GM21367 (cell line): ENCODE results near the gene TUBGCP3.
"Not testable (repeated sequence)": the region's sequence is repeated elsewhere in the genome, so short reads cannot be mapped to it uniquely, and the experiment has no call there.

Experiments used
- ATAC-seq: cut with Tn5 transposase; IDR thresholded peaks from one replicate; pipeline ENCODE4 v1.9.1; 2021; ENCODE audit not compliant: unreplicated experiment

TUBGCP3 gene

DNA sequence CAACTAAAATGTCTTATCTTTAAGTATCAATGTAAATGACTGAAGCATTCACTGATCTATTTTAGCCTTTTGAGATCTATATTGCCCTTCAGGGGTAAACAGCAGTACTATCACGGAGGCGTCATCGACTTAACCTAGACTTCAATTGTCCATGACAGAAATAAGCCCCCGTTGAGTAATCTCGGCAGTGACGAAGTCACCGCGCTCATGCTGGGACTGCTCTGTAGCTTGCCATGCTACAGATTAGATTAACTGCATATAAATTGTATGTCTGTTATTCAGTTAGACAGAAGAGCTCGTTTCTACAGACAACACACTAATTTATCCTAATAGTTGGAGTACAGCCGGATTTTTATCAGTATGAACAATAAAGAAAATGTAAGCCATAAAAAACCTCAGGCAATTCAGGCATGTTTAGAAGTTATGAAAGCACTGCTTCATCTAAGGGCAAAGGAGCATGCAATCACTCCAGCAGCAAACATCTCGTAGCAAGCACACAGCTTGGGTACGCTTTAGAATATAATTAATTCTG lies 56.6 kb downstream of the TUBGCP3 start:
- no peak for ATAC-seq

GRCh38 chr13:112530861-112531260 lies 57.1 kb downstream of the TUBGCP3 start:
- ATAC-seq = no peak

- no peak for ATAC-seq
These were observed 58.7 kb downstream of the TUBGCP3 start for GRCh38 chr13:112529216-112529615.

DNA sequence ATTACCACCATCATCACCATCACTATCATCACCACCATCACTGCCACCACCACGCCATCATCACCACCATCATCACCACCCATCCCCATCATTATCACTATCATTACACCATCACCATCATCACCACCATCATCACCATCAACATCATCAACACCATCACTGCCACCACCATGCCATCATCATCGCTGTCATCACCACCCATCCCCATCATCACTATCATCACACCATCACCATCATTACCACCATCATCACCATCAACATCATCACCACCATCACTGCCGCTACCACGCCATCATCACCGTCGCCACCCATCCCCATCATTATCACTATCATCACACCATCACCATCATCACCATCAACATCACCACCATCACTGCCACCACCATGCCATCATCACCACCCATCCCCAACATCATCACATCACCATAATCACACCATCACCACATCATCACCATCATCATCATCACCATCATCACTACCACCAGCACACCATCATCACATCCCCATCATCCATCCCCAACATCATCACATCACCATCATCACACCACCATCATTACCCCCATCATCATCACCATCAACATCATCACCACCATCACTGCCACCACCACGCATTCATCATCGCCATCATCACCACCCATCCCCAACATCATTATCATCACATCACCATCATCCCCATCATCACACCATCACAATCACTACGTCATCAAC lies 61.7 kb downstream of the TUBGCP3 start:
- ATAC-seq = no peak

DNA sequence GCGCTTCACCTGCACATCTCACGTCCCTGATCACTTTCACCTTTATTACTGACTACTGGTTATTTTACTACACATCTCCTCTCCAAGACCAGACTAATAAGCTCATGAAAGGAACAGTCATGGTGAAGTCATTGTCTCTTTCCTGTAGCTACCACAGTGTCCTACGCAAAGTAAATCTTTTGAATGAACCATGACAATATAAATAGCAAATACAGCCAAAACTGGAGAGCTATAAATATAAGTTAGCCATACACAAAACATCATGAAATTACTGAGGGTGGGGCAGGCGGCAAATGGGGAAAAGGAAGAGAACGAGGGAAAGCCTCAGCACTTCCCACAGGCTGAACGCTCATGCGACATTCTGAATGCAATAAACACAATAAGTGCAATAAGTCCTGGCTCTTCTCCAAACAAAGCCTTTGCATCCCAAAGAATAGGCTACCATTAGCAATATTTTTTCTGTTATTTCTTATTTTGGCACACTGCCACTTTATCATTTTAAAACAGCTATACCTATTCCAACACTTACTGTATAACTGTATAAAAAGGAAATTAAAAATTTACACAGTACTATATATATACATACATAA lies 62.5 kb downstream of the TUBGCP3 start:
- ATAC-seq = no peak

GRCh38 chr13:112522578-112522977 lies 65.4 kb downstream of the TUBGCP3 start:
- ATAC-seq = no peak

GRCh38 chr13:112521073-112521685 lies 66.8 kb downstream of the TUBGCP3 start:
- ATAC-seq = no peak

DNA sequence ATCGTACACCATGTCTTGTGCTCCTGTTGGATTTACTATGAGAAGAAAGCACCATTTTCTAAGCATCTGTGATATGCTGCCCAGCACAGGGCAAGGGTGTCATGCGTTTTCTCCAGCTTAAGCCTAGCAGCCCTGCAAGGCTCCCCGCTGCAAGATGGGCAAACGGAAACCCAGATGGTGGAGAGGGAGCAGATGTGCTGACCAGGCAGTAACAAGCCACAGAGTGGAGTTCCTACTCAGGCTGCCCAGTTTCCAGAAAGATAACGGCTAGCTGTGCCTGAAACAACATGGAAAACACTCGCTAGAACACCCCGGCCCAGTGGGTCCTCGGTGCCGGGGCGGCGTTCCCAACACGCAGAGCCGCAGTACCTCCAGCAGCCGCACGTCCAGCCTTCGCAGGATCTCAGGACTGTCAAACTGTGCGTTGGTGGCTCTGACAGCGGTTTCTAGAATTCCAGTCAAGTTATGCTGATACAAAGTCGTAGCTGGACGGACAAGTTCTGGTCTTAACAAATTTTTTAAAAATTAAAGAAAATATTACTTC lies 68.4 kb downstream of the TUBGCP3 start:
- ATAC-seq = no peak

DNA sequence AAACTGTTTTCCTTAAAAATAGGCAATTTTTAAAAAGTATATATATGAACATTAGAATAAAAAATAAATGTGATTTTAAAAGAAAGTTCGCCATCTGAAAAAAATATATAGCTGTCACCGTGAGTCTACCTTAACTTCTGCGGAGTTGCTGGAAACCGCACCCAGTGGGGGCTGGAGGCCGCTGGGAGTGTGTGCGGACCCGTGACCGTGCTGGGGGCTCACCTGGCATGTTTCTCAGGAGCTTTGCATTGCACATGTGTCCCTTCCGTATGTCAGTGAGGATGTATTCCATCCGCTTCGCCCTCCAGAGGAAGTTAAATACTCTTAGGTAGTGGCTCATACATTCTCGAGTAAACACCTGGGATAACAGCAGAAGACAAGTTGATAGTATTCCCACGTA lies 71.7 kb downstream of the TUBGCP3 start:
- ATAC-seq = no peak

DNA sequence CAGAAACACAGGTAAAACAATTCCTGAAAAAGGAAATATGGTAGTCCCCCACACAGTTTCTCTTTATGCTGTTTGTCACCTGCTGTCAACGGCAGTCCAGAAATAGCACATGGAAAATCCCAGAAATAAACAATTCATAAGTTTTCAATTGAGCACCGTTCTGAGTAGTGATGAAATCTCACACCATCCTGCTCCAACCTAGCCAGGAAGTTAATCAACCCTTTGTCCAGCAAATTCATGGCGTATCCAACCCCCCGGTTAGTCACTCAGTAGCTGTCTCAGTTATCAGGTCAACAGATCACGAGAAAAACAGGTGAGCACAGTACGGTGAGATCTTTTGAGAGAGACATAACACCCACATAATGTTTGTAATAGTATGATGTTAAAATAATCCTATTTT lies 74.2 kb downstream of the TUBGCP3 start:
- ATAC-seq = no peak

GRCh38 chr13:112510987-112511685 lies 76.8 kb downstream of the TUBGCP3 start:
- no peak for ATAC-seq

- ATAC-seq = no peak
These were observed 77.8 kb downstream of the TUBGCP3 start for GRCh38 chr13:112510002-112510780.

DNA sequence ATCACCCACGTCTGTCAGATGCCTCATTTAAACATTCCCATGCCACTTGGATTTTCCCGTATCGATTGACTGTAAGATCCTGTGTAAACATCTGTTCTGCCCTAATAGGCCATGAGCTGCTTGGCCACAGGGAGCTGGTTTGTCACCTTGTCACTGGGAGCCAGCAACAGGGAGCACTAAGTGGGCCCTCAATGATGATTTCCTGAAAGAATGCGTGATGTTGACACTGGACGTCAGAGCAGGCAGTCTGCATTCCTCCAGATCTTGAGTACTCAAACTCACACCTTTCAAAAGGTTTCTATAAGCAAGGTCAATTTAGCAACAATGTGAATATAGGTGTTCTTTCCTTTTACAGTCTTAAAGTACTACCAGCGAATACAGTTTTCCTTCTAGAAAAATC lies 78.8 kb downstream of the TUBGCP3 start:
- ATAC-seq = no peak

DNA sequence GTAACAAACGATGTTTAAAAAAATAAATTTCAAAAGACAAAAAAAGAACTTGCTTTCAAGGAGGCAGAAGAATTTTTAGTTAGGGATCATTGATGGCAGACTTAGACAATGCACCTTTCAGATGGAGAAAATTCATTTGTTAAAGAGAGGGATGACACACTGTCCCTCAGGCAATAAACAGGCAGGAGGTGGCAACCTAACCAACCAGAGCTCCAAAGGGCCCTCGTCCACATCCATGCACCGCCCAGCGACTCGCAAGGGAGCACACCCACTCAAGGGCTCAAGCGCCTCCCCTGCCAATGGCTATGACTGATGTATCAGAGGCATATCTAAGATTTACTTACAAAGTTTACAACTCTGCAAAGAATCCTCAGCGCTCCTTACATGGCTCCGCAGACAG lies 81.9 kb downstream of the TUBGCP3 start:
- no peak for ATAC-seq

GRCh38 chr13:112496166-112496565 lies 91.8 kb downstream of the TUBGCP3 start:
- ATAC-seq = no peak

- ATAC-seq = no peak
These were observed 92.5 kb downstream of the TUBGCP3 start for GRCh38 chr13:112495465-112495864.

GRCh38 chr13:112489199-112489598 lies 98.8 kb downstream of the TUBGCP3 start:
- no peak for ATAC-seq

DNA sequence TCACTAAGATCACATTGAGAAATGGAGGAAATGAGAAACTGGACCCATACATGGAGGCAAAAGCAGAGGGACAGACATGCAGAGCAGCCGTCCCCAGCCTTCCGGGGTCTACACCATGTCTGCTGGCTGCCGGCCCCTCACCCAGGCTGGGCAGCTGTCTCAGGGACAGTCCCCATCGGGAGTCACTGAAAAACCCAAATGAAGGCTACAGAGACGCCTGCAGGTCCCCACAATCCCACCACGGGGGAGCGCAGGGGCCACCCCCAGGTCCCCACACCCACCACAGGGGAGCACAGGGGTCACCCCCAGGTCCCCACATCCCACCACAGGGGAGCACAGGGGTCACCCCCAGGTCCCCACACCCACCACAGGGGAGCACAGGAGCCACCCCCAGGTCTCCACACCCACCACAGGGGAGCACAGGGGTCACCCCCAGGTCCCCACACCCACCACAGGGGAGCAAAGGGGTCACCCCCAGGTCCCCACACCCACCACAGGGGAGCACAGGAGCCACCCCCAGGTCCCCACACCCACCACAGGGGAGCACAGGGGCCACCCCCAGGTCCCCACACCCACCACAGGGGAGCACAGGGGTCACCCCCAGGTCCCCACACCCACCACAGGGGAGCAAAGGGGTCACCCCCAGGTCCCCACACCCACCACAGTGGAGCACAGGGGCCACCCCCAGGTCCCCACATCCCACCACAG lies 99.5 kb downstream of the TUBGCP3 start:
- ATAC-seq = not testable (repeated sequence)

GRCh38 chr13:112487127-112487517 lies 100.8 kb downstream of the TUBGCP3 start:
- ATAC-seq = no peak
